ENCODE data around the gene RPL13. TPM values are rescaled to one million over a fixed set of nuclear protein-coding genes. Genes with fewer than 3 reads are reported as not detected.

RPL13 gene
- total and polyA plus RNA-seq, 2 experiments from 2014 or later, result 1,293 to 5,939 TPM

- H3K4me3 ChIP-seq, result no peak overlapping the region
- no peaks in the 10 kb centered on the region for H3K4me1 ChIP-seq (ENCODE audit: low read depth)
- H3K27me3 ChIP-seq, result peaks cover 43% of the 10 kb centered on the region
- no peaks in the 10 kb centered on the region for H3K36me3 ChIP-seq
- no peak overlapping the region for H3K27ac ChIP-seq
- no peaks in the 10 kb centered on the region for H3K9me3 ChIP-seq (ENCODE audit: low read depth)
- no peak for TF ChIP-seq CTCF (IDR thresholded peaks at IDR 0.05; ENCODE audit: low read depth, low read length)
- DNase-seq (ENCODE audit: low read depth in 1 of 2, low spot score in 1 of 2), result no peak
Measured at GRCh38 chr16:89572485-89573205, 12.2 kb downstream of the RPL13 start.

DNA sequence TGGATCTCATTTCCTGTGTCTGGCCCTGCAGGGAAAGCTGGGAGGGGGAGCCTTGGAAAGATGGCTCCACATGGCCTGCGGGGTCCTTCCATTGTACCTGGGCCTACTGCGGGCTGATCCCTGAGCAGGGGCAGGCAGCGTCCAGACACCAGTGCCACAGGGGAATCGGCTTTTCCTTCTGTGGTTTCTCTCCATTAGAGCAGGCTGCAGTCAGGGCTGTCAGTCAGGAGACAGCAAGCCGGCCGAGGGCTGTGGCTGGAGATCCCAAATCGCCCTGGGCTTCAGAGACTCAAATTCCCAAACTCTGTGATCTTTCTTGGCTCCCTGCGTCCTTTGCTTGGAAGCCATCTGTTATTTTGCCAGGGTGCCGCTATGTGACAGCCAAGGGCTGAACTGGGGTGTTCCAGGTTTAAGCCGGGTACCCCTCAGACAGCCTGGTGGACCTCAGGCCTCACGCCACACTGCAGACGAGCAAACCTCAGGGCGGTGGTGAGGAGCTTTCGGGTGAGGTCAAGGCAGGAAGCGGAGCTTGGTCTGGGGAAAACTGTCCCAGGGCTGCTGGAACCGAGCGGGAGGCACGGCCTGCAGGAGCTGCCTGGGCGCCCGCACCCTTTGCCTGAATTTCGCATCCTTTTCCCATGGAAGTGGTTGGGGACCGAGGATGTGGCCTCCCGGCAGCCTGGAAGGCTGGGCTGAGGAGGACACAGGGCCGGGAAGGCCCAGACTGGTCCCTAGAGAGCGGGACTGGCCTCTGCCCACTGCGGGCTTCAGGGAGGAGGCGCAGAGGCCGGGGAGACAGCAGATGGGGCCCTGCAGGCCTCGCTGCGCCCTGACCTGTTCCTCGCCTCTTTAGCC, 13.6 kb downstream of the RPL13 start:
- TF ChIP-seq CTCF (IDR thresholded peaks at IDR 0.05; ENCODE audit: low read depth, low read length), result no peak
- H3K27ac ChIP-seq, result no peak overlapping the region
- no peaks in the 10 kb centered on the region for H3K36me3 ChIP-seq
- no peak for DNase-seq (ENCODE audit: low read depth in 1 of 2, low spot score in 1 of 2)
- no peak overlapping the region for H3K4me3 ChIP-seq
- no peaks in the 10 kb centered on the region for H3K9me3 ChIP-seq (ENCODE audit: low read depth)
- H3K4me1 ChIP-seq (ENCODE audit: low read depth), result no peaks in the 10 kb centered on the region
- H3K27me3 ChIP-seq, result peaks cover 49% of the 10 kb centered on the region

DNA sequence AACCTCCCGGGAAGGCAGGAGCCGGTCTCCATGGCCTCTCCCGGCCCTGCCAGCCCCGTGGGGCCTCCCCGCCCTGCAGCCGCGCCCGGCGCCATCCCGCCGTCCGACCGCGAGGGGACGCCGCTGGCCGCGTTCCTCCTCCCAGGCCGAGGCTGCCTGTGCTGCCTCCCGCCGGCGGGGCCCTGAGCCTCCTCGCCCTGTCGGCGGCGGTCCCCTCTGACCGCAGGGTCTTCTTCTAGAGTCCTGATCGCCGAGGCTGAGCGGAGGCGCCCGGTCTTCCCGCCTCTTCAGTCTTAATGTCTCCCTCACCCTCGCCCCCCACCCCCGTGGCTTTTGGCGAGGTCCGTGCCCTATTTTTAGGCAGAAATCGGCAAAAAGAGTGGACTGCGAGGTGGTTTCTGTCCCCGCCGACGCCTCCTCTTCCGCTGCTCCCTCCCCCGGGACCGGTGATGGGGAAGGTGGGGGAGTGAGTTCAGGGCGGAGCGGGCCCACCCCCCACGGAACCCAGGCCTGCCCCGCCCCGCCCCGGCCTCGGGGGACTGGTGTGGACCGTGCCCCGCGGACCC, 14.3 kb downstream of the RPL13 start:
- peak overlapping the region; percentile 20 for H3K4me3 ChIP-seq
- TF ChIP-seq CTCF (IDR thresholded peaks at IDR 0.05; ENCODE audit: low read depth, low read length), result peak; percentile 80

DNA sequence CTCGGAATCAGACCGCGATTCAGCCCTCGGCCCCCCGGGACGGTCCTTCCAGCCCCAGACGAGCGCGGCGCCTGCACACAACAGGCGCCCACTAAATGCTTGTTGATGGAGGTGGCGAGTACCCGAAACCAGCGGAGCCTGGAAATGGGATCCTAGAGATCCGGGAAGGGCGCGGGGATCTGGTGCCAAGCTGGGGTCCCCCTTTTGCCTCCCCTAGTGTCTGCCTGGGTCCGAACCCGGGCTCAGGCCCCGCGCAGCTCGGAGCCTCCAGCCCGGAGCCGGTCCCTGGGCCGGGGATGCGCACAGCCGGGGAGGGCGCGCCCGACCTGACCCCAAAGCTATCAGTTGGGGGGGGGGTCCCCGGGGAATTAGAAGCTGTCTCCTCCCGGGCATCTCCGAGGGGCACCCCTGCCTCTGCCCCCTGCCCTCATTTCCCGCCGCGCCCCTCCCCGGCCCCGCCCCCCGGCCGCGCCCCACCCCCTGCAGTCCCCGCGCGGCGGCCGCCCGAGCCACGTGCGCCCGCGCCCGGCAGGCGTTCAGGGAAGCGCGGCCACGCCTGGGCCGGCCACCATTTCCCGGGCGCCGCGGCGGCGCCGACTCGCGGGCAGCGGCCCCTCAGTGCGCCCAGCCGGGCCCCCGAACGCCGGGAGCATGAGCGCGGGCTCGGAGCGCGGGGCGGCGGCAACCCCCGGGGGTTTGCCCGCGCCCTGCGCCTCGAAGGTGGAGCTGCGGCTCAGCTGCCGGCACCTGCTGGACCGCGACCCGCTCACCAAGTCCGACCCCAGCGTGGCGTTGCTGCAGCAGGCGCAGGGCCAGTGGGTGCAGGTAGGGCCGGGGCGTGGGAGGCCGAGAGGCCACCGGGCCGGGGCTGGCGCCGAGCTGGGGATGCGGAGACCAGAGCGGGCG, 15.0 kb downstream of the RPL13 start, which contains the start of gene CPNE7:
CPNE7 (plus strand) TSS at position 512 of the 906 bp plus-strand sequence; CDS start at position 652, 140 bp downstream.
- DNase-seq (ENCODE audit: low read depth in 1 of 2, low spot score in 1 of 2), result peak in 1 of 2 donors; percentile 43

More for the DNA sequence above, 14.3 kb downstream of the RPL13 start:
- Histone ChIP-seq H3K4me1 (ENCODE audit: low read depth) (no peaks in the 10 kb centered on the region), H3K27me3 (peaks cover 49% of the 10 kb centered on the region), H3K27ac (no peak overlapping the region), H3K36me3 (no peaks in the 10 kb centered on the region), H3K9me3 (ENCODE audit: low read depth) (no peaks in the 10 kb centered on the region)
- peak; percentile 79 to 84 for DNase-seq (ENCODE audit: low read depth in 1 of 2, low spot score in 1 of 2)

More for the DNA sequence above, 15.0 kb downstream of the RPL13 start, which contains the start of gene CPNE7:
- H3K4me3 ChIP-seq, result peak within 1 kb of the TSS; percentile 20
- no peaks in the 10 kb centered on the region for H3K36me3 ChIP-seq
- H3K27ac ChIP-seq, result no peak within 1 kb of the TSS
- H3K4me1 ChIP-seq (ENCODE audit: low read depth), result no peaks in the 10 kb centered on the region
- no peaks in the 10 kb centered on the region for H3K9me3 ChIP-seq (ENCODE audit: low read depth)
- TF ChIP-seq CTCF (IDR thresholded peaks at IDR 0.05; ENCODE audit: low read depth, low read length), result no peak
- H3K27me3 ChIP-seq, result peaks cover 46% of the 10 kb centered on the region
